HG02884 (cell line): ENCODE measurements around the gene KCNQ2.

ENCODE experiments used
- ATAC-seq: cut with Tn5 transposase; IDR thresholded peaks from one replicate; pipeline ENCODE4 v1.9.1; 2021; ENCODE audit warnings: mild to moderate bottlenecking, moderate library complexity; ENCODE audit not compliant: unreplicated experiment

The KCNQ2 gene

DNA sequence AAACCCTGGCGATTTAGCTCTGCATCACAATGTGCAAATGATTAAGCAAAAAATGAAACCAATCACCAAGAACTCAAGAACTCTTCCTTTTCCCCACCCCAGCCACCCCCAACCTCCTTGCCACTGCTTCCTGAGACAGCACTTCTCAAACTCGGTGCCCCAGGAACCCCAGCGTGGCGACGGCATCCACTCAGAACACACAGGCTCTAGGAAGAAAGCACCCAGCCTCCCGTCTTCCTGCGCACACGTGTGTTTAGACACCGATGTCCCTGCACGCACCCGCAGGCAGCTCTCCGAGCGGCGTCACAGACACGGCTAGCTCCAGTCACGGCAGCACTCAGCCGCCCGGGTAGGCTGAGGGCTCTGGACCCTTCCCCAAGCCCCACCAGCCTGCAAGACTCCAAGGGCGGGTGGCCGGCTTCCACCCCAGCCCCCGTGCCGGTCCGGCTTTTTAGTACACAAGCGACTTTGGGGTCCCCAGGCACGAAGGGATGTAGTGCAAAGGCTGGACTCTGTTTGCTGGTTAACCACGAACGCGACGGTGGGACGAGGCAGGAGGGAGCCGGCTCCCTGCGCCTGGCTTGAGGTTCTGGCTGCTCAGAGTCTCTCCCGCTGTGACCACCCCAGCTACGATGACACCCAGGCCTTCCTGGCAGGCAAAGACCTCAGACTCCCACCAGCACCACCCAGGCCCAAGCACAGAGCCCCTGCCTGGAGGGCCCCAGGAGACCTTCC is 51.9 kb downstream of the KCNQ2 start:
- no peak for ATAC-seq

DNA sequence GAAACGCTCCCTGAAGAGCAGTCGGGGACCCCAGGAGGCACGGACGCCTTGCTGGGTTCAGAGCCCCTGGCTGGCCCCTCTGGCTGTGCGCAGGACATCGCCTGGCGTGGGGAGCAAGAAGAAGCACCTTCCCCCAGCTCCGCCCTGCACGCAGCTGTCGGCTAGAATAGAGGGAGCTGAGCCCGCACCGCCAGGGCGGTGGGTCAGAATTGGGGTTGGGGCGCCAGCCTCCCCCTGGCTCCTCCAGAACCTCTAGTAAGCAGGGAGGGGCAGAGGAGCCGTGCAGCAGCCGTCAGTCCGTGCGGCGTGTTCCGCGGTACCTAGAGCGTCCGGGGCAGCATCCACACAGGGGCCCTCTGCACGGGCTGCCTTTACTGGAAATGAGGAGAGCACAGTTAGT is 53.2 kb downstream of the KCNQ2 start:
- ATAC-seq: no peak

DNA sequence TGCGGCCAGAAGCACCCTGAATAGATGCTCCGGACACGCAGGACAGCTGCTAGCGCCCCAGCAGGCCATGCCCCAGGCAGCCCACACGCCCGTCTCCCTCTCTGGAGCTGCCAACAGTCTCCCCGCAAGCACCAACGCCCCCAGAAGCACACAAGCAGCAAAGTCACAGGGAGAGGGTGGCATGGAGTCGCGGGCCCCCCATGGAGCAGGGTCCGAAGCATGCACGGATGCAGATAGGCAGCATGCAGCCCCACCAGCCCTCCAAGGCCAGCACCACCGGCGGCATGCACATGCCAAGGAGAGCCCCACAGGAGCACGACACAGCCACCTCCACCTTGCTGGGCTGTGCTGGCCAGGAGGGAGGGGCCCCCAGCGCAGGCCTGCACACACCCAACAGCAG is 53.8 kb downstream of the KCNQ2 start:
- no peak for ATAC-seq

DNA sequence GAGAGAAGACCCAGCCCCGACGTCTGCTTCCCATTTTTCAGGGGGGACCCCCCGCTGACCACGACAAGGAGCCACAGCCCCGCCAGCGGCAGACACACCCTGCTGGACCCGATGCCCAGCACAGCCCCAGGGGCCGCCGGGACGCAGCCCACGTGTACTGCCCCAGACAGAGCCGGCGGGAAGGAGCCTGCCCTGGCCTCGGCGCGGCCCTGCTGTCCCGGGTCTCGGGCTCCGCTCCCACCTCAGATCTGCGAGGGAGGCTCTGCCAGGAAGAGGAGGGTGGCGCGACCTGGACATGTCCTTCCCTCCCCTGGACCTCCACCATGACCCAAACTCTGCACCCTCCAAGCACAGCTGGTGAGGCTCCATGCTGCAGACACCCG is 54.7 kb downstream of the KCNQ2 start:
- ATAC-seq: no peak

- no peak for ATAC-seq
Observed at GRCh38 chr20:63417097-63417737, 55.2 kb downstream of the KCNQ2 start.

DNA sequence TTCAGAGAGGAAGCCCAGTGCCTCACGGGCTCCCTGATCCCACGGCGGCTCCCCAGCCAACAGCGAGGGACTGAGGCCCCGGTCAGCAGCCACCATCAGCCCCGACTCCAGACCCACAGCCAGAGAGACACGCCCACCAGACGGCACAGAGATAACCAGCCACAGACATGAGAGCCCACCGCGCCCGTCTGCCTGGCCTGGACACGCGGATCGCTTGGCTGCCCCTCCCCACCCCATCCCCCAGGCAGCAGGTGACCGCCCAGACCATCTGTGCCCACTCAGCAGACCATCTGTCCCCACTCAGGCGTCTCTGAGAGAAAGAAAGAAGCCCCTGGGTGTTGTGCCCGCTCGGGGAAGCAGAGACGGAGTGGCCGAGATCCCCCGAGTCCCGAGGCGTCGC is 55.8 kb downstream of the KCNQ2 start:
- no peak for ATAC-seq

DNA sequence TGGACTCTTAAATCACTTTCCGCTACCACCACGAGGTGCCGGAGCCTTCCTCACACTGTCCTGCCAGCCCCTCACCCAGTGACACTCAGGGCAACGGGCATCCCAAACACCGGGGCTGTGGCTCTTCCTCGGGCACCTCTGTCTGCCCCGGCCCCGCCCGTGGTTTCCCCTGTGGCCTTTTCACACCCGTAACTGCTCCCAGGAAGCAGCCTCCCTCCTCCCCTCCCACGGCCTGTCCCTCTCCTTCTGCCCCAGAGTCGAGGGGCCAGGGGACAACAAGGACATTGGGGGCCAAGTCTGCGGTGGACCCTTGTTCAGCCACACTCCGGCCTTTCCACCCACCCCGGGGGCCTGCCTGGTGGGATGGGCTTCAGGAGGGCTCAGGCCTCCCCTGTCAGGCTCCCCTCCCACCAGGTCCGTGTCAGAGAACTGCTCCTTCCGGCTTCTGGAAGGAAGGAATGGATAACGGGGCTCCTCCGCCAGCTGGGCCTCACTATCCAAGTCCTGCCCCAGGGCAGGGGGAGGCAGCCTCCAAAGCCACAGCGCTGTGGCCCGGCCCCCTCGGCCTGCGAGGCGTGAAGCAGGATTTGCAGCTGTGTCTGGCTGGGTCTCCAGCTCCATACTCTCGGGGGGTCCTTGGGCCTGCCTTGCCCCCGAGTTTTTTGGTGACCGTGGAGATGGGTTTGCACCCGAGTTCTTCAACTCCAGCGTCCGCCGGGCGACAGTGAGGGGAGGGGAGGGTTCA is 56.6 kb downstream of the KCNQ2 start:
- no peak for ATAC-seq

DNA sequence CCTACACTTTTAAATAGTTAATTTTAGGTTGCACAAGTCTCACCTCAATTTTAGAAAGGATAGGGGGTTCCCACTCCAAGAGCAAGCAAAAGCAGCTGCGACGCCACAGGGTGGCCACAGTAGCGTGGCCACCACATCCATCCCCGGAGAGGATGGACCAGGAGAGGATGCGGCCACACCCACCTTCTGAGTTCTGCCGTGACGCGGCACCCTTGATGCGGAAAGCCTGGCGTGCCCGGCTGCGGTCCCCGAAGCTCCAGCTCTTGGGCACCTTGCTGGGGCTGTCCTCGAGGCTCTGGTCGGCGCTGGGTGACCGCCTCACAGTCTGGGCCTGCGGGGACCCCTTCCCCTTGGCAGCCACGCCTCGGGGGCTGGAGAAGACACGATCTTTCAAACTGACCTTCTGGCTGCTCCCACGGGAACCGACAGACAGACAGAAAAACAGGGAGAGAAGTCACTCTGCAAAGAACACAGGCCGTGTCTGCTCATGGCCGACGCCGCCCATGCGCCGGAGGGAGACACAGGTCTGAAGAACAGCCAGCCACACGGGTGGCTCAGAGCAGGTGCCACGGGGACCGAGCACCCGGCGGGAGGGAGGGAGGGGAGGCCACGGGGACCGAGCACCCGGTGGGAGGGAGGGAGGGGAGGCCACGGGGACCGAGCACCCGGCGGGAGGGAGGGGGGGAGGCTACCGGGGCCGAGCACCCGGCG is 57.6 kb downstream of the KCNQ2 start:
- ATAC-seq: no peak

DNA sequence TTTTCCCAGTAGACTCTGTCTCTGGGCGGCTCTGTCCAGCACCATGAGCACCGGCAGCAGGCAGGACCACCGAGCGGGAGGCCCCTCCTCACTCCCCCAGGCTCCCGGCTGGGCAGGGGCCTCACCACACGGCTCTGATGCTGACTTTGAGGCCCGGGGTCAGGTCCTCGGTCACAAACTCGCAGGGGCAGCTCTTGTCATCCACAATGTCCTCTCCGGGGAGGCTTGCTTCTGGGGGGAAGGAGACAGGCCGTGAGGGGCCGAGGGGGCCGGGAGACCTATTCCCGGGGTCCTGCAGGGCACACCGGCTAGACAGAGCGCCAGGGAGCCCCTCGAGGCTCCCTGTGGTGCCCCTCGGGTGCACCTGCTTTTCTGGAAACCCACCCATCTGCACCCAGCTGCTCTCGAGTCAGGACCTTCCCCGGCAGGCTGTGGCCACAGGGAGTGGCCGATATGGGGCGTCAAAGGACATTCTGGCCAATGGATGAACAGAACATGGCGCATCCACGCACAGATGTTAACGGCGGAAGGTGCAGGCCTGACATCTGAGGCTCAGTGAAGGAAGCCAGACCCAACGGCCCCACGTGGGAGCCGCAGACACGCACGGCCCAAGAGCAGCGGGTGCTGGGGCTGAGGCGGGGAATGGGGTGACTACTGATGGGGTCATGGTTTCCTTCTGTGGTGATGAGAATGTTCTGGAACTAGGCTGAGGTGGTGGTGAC is 58.3 kb downstream of the KCNQ2 start:
- ATAC-seq: no peak

GRCh38 chr20:63413323-63413722 is 59.1 kb downstream of the KCNQ2 start:
- no peak for ATAC-seq

GRCh38 chr20:63412889-63413288 is 59.6 kb downstream of the KCNQ2 start:
- ATAC-seq: no peak

DNA sequence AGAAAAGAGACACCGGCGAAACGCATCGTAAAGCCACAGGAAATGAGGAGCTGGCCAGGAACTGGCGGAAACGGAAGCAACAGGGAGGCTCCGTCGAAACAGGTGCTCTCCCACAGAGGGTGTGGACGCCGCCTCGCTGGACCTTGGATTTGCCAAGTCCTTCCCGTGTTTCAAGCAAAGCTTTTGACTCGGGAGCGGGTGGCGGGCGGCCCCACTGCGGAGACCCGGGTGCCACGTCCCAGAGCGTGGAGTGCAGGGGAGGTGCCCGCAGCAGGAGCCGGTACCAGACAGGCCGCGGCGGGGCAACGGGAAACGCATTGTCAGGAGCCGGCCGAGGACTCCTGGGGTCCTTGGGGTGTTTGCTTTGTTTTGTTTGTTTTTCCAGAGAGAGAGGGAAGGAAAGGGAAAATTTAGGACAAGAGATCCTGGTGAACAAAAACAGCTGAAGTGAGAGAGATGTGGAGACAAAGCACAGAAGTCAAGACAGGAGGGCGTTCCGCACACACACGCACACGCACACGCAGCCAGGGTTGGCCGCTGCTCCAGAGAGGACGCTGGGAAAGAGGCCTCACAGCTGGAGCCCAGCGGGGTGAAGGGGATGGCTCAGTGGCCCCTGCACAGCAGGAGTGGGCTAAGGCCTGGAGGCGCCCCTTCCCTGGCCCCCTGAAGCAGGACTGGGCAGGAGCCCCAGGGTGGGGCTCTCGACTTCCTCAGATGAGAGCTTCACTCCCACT is 60.4 kb downstream of the KCNQ2 start:
- no peak for ATAC-seq

GRCh38 chr20:63411151-63411897 is 61.1 kb downstream of the KCNQ2 start:
- no peak for ATAC-seq

DNA sequence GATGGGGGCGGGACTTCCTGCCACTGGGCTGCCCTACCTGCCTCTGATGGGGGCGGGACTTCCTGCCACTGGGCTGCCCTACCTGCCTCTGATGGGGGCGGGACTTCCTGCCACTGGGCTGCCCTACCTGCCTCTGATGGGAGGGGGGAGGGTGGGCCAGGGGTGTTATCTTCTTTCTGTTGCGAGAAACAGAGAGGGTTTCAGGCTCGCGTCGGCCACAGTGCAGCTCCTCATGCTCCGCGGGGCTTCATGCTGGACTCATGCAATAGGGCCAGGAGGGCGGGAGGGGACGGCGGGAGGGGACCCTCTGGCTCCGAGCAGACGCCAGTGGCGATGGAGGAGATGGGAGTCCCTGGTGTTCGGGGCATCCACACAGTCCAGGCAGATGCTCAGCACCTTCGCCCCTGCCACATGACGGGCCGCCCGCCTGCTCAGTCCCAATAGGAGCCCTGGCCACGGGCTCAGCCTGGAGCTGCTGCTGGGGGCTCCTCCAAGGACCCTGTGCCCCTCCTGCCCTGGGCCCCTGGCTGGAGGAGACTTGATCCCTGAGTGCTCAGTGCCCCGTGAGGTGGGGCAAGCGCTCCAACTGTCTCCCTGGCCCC is 62.5 kb downstream of the KCNQ2 start:
- ATAC-seq: no peak

- no peak for ATAC-seq
Observed at GRCh38 chr20:63409066-63409833, 63.2 kb downstream of the KCNQ2 start.

- no peak for ATAC-seq
Observed at GRCh38 chr20:63408684-63409046, 63.8 kb downstream of the KCNQ2 start.

DNA sequence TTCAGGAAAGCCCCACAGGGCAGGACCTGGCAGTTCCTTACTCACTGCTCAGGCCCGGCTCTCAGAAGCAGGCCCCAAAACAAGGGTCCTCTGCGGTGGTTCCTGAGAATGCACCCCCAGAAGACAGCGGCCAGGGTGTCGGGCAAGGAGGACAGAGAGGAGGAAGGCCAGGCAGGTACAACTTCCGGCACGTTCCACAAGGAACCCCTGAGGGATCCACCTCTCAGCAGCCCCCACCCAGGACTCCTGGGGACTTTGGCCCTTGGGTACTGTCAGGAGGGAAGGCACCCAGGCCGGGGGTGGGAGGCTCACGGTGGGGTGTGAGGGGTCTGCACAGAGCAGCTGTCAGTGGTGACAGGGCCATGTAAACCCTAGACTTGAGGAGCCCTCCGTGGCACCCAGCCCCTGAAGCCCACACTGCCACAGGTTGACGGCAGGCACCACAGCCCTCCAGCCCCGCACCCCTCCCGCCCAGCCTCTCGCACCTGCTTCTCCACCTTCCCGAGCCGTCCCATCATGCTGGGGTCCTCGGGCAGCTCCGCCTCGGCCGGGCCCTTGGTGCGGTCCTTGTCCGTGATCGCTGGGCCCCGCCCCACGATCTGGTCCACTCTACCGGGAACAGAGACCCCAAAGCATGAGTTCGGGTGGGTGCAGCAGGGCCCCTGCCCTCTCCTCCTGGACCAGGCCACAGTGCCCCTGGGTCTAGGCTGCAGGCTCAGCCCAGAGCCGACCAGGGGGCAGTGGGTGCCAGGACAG is 64.3 kb downstream of the KCNQ2 start:
- ATAC-seq: no peak
